SK-N-SH treated with all-trans-retinoic acid at 6 μM for 48 hours (cell line): ENCODE data around the gene IL10RA.

ENCODE experiments used
- ATAC-seq: fragments of 200-7000 bp; cut with Tn5 transposase; 3 replicates; pipeline ENCODE4 v1.9.1; 2020; ENCODE audit warnings: mild to moderate bottlenecking, moderate library complexity
- BACH2 ChIP-seq: fragments of 250-450 bp; sonication (Bioruptor Pico); IDR thresholded peaks from 2 replicates; pipeline ENCODE4 v1.9.0; 2021; ENCODE audit warnings: mild to moderate bottlenecking, borderline replicate concordance
- CSDC2 ChIP-seq: fragments of 250-450 bp; sonication (Bioruptor Pico); IDR thresholded peaks from 2 replicates; pipeline ENCODE4 v1.5.0; 2020; ENCODE audit warnings: mild to moderate bottlenecking, moderate library complexity
- CSRNP3 ChIP-seq: fragments of 250-450 bp; sonication (Bioruptor Pico); IDR thresholded peaks from 2 replicates; pipeline ENCODE4 v1.5.1; 2021; ENCODE audit warnings: mild to moderate bottlenecking, moderate library complexity
- ESRRG ChIP-seq: fragments of 250-450 bp; sonication (Bioruptor Pico); IDR thresholded peaks from 2 replicates; pipeline ENCODE4 v1.6.1; 2021; ENCODE audit warnings: mild to moderate bottlenecking
- ISL1 ChIP-seq: fragments of 250-450 bp; sonication (Bioruptor Pico); IDR thresholded peaks from 2 replicates; pipeline ENCODE4 v2.1.2; 2022; ENCODE audit warnings: mild to moderate bottlenecking, moderate library complexity
- OSR1 ChIP-seq: fragments of 250-450 bp; sonication (Bioruptor Pico); IDR thresholded peaks from 2 replicates; pipeline ENCODE4 v1.8.0; 2022; ENCODE audit warnings: moderate library complexity, mild to moderate bottlenecking, inconsistent platforms
- PATZ1 ChIP-seq: fragments of 250-450 bp; sonication (Bioruptor Pico); IDR thresholded peaks from 2 replicates; pipeline ENCODE4 v1.8.0; 2020; ENCODE audit warnings: mild to moderate bottlenecking, moderate library complexity, borderline replicate concordance
- POU6F1 ChIP-seq: fragments of 250-450 bp; sonication (Bioruptor Pico); IDR thresholded peaks from 2 replicates; pipeline ENCODE4 v1.8.0; 2021; ENCODE audit warnings: low read depth, mild to moderate bottlenecking, moderate library complexity, borderline replicate concordance
- PPARA ChIP-seq: fragments of 250-450 bp; sonication (Bioruptor Pico); IDR thresholded peaks from 2 replicates; pipeline ENCODE4 v1.5.0; 2020; ENCODE audit warnings: mild to moderate bottlenecking, borderline replicate concordance
- RARB ChIP-seq: fragments of 250-450 bp; sonication (Bioruptor Pico); IDR thresholded peaks from 2 replicates; pipeline ENCODE4 v1.8.0; 2021; ENCODE audit warnings: mild to moderate bottlenecking, moderate library complexity
- SNAI2 ChIP-seq: fragments of 250-450 bp; sonication (Bioruptor Pico); IDR thresholded peaks from 2 replicates; pipeline ENCODE4 v1.5.0; 2020; ENCODE audit warnings: mild to moderate bottlenecking, moderate library complexity
- TCF4 ChIP-seq: fragments of 250-450 bp; sonication (Bioruptor Pico); IDR thresholded peaks from 2 replicates; pipeline ENCODE4 v1.8.0; 2021; ENCODE audit warnings: mild to moderate bottlenecking, moderate library complexity, borderline replicate concordance
- TOX ChIP-seq: fragments of 250-450 bp; sonication (Bioruptor Pico); IDR thresholded peaks from 2 replicates; pipeline ENCODE4 v1.8.0; 2021; ENCODE audit warnings: mild to moderate bottlenecking, moderate library complexity, borderline replicate concordance
- TSHZ2 ChIP-seq: fragments of 250-450 bp; sonication (Bioruptor Pico); IDR thresholded peaks from 2 replicates; pipeline ENCODE4 v1.5.0; 2020; ENCODE audit warnings: mild to moderate bottlenecking, moderate library complexity
- ZC3H10 ChIP-seq: fragments of 250-450 bp; sonication (Bioruptor Pico); IDR thresholded peaks from 2 replicates; pipeline ENCODE4 v1.5.1; 2021; ENCODE audit warnings: mild to moderate bottlenecking, moderate library complexity
- ZFP30 ChIP-seq: fragments of 450-650 bp; formaldehyde crosslinking; IDR thresholded peaks from 2 replicates; pipeline ENCODE4 v1.5.0; 2022; ENCODE audit warnings: mild to moderate bottlenecking, moderate library complexity
- ZNF565 ChIP-seq: fragments of 450-650 bp; formaldehyde crosslinking; conservative IDR thresholded peaks from 2 replicates; pipeline ENCODE4 v1.5.0; 2020; ENCODE audit warnings: low read depth, mild to moderate bottlenecking, moderate library complexity
- ZNF70 ChIP-seq: fragments of 450-650 bp; formaldehyde crosslinking; IDR thresholded peaks from 2 replicates; pipeline ENCODE4 v1.5.0; 2020; ENCODE audit warnings: mild to moderate bottlenecking, moderate library complexity
- ZNF8 ChIP-seq: fragments of 450-650 bp; formaldehyde crosslinking; IDR thresholded peaks from 2 replicates; pipeline ENCODE4 v1.5.0; 2020; ENCODE audit warnings: mild to moderate bottlenecking, moderate library complexity

The IL10RA gene

GRCh38 chr11:118046964-118047700 lies 60.9 kb downstream of the IL10RA start:
- ATAC-seq = no peak
- TF ChIP-seq PATZ1 (no peak), BACH2 (CRISPR knock-in tag) (no peak), RARB (CRISPR knock-in tag) (no peak), PPARA (no peak), OSR1 (CRISPR knock-in tag) (no peak), TCF4 (CRISPR knock-in tag) (no peak), TSHZ2 (CRISPR knock-in tag) (no peak), ZNF565 (no peak), CSDC2 (CRISPR knock-in tag) (no peak), TOX (CRISPR knock-in tag) (no peak), ZFP30 (no peak), CSRNP3 (CRISPR knock-in tag) (no peak), ZNF8 (no peak), SNAI2 (CRISPR knock-in tag) (no peak), ZNF70 (CRISPR knock-in tag) (no peak), ESRRG (CRISPR knock-in tag) (no peak)
- TF ChIP-seq, all 23 proteins: peak for 0

- no peak for TF ChIP-seq RARB (CRISPR knock-in tag)
- TF ChIP-seq BACH2 (CRISPR knock-in tag) = no peak
- TF ChIP-seq SNAI2 (CRISPR knock-in tag) = no peak
- TF ChIP-seq ISL1 (CRISPR knock-in tag) = no peak
- TF ChIP-seq PPARA = no peak
- no peak for TF ChIP-seq ESRRG (CRISPR knock-in tag)
- no peak for TF ChIP-seq TSHZ2 (CRISPR knock-in tag)
- TF ChIP-seq, all 23 proteins: peak for 0
- no peak for ATAC-seq
These were observed 61.6 kb downstream of the IL10RA start for GRCh38 chr11:118047749-118048148.

GRCh38 chr11:118048472-118049370 lies 62.5 kb downstream of the IL10RA start:
- ATAC-seq = no peak
- TF ChIP-seq TSHZ2 (CRISPR knock-in tag) (no peak), ISL1 (CRISPR knock-in tag) (no peak), RARB (CRISPR knock-in tag) (no peak), PATZ1 (no peak), ZC3H10 (CRISPR knock-in tag) (no peak), ZNF70 (CRISPR knock-in tag) (no peak), PPARA (no peak), POU6F1 (CRISPR knock-in tag) (no peak), ESRRG (CRISPR knock-in tag) (no peak), OSR1 (CRISPR knock-in tag) (no peak)
